Skin of body (tissue), 2 donors: ENCODE data around the gene PXDC1. TPM values are rescaled to one million over a fixed set of nuclear protein-coding genes. Genes with fewer than 3 reads are reported as not detected.
"Not testable (repeated sequence)": the region's sequence is repeated elsewhere in the genome, so short reads cannot be mapped to it uniquely, and the experiment has no call there.

ENCODE experiments used
- DNase-seq: peaks from one replicate; lab custom pipeline; 2025; lab: John Stamatoyannopoulos, UW
- total RNA-seq: library from RNA; depleted of rRNA; stranded (reverse); fragments of >200 nt; gene quantifications from one replicate; pipeline ENCODE4 v1.2.3, GENCODE V29; 2014

The PXDC1 gene
- total RNA-seq, 1 donor from 2014 or later: 27.3 TPM

DNA sequence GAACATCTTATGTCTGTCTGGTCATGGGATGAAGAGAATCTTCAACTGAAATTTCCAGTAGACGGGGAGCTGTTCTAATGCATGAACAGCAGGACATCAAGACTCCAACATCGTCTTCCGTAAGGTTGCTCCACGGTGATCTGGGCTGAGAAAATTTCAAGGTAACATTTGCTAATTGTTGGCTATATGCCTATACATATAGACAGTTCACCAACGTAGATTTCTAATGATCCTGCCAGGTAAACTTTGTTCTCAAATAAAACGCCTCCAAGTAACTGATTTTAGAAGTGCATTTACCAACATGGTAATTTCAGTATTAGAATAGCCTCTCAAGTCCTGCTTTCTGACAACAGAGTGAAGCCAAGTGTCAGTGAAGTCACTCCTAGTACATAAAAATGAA is 11.3 kb upstream of the PXDC1 start:
- no peak for DNase-seq

DNA sequence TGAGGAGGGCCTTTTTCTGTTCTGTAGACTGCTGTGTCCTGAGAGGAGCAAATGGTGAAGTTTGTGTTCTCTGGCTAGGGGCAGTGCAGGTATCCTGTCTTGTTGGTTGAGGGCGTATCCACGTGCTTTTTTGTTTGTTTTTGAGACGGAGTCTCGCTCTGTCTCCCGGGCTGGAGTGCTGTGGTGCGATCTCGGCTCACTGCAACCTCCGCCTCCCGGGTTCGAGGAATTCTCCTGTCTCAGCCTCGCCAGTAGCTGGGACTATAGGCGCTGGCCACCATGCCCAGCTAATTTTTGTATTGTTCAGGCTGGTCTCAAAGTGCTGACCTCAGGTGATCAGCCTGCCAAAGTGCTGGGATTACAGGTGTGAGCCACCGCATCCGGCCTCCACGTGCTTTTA is 10.8 kb upstream of the PXDC1 start:
- no peak for DNase-seq

DNA sequence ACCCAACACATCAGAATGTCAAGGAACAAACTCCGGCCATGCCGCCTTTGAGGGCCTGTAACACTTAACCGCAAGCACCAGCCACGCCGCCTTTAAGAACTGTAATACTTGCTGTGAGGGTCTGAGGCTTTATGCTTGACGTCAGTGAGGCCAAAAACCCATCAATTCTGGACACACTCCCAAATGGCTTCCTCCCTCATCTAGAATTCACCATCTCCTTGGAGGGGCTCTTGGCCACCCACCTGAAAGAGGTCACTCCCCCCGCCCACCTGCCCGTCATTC is 10.4 kb upstream of the PXDC1 start:
- DNase-seq: no peak

DNA sequence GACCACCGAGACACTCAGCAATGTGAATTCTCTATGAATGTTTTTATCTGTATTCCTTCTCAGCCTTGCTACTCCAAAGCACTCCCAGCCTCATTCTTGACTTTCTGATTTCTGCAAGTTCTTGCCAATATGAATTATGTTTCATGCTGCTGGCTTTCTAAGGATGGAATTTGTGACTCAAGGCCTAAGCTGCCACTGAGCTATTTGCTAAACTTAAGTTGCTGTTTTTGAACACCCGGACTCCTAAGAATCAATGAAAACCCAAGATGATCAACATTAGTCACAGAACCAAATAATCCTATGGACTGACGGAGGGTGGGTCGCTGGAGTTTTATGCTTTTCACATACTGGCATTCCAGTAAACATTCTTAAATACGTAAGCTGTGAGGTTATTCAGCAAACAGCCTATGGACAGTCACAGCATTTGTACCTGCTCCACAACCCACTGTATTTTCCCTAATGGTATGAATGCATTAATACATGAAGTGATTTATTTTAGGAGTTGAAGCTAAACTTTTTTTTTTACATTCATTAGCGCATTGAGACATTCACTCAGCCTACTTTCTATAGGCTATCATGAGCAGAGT is 8.2 kb upstream of the PXDC1 start:
- DNase-seq: peak; percentile 91

DNA sequence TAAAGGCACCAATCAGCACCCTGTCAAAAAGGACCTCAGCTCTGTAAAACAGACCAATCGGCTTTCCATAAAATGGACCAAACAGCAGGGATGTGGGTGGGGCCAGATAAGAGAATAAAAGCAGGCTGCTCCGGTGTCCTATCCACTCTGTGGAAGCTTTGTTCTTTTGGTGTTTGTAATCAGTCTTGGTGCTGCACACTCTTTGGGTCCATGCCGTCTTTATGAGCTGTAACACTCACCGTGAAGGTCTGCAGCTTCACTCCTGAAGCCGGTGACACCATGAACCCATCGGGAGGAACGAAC is 7.3 kb upstream of the PXDC1 start:
- no peak for DNase-seq

DNA sequence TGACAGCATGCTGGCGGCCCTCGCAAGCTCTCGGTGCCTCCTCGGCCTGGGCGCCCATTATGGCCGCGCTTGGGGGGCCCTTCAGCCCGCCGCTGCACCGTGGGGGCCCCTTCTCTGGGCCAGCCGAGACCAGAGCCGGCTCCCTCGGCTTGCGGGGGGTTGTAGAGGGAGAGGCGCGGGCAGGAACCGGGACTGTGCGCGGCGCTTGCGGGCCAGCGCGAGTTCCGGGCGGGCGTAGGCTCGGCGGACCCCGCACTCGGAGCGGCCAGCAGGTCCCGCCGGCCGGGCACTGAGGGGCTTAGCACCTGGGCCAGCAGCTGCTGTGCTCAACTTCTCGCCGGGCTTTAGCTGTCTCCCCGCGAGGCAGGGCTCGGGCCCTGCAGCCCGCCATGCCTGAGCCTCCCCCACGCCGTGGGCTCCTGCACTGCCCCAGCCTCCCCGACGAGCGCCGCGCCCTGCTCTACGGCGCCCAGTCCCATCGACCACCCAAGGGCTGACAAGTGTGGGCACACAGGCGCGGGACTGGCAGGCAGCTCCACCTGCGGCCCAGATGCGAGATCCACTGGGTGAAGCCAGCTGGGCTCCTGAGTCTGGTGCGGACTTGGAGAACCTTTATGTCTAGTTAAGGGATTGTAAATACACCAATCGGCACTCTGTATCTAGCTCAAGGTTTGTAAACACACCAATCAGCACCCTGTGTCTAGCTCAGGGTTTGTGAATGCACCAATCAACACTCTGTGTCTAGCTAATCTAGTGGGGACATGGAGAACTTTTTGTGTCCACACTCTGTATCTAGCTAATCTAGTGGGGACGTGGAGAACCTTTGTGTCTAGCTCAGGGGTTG is 6.7 kb upstream of the PXDC1 start:
- DNase-seq: not testable (repeated sequence)

DNA sequence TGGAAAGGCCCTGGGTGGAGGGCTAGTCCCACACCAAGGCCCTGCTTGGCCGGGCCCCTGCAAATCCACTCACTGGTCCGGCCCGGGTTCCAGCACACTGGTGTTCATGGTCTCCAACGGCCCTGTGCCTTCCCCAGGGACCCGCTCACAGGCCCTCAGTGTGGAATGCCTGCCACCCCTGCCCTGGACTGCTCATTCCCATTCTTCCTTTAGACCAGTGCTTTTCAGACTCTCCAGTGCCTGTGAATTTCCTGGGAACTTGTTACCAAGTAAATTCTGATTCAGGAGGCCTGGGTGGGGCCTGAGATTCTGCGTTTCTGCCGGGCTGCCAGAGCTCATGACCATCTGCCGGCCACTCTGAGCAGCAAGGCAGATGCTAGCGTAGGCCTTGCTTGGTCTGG is 5.7 kb upstream of the PXDC1 start:
- DNase-seq: no peak

DNA sequence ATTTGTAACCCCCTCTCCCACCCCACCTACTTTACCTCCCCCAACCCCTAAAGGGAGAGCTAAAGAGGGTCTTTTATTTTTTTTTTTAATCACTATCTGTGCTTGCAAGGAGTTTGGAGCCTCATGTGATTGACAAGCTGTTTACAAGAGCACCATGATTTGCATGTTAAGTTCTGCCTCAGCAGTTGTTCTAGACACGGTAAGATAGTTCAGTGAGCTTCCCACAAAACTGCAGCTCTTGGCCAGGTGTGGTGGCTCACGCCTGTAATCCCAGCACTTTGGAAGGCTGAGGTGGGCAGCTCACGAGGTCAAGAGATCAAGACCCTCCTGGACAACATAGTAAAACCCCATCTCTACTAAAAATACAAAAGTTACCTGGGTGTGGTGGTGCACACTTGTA is 5.0 kb upstream of the PXDC1 start:
- no peak for DNase-seq

DNA sequence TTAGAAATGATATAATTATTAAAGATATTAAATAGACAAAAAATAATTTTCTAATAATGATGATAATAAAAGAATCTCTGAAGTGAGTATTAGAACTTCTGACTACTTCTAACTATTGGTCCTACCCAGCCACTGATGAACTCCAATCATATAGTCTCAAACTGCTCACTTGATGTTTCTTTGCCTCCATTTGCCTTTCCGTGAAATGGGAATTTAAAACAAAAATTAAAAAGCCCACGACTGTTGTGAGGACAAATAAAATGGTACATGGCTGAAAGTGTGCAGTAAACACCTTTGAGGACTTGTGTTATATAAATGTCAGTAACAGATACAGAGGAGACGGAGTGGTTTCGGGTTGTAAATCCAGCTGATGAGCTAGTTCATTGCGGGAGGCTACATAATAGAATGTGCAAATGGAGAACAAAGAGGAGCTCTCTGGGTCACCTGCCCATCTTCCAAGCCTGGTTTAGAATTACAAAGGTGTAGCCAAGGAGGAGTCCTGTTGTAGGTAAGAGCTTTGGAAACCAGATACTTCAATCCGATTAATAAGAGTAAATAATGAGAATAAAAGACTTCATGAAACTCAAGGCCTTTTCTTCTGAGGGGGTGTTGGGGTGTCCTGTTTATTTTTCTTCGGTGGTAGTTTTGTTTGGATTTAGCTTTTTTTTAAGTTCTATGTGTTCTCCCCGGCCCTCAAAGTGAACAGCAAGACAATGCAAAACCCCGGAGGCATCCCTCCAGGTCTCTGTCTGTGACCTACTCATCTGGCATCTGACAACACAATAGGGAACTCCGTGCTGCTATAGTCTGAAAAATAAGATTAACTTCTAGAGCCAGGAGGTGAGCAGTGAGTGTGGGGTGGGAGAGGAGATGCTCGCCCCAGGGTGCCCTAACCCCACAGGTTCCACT is 4.4 kb upstream of the PXDC1 start:
- DNase-seq: no peak

DNA sequence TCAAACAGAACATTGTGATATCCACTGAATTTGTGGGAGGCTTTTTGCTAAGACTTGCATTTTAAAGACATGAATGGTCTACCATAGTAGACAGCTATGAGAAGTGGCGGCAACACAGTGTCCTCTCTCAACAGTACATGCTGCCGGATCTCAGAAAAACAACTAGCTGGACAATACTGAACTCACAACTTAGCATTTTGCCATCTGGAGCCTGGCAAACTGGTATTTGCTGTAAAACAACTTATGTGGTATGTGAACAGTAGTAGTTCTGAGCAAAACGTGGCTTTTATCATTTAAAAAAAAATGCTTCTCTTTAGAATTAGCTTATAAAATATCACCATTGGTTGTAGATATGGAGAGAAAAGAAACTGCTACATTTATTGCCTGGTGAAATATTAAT is 3.3 kb upstream of the PXDC1 start:
- DNase-seq: no peak

DNA sequence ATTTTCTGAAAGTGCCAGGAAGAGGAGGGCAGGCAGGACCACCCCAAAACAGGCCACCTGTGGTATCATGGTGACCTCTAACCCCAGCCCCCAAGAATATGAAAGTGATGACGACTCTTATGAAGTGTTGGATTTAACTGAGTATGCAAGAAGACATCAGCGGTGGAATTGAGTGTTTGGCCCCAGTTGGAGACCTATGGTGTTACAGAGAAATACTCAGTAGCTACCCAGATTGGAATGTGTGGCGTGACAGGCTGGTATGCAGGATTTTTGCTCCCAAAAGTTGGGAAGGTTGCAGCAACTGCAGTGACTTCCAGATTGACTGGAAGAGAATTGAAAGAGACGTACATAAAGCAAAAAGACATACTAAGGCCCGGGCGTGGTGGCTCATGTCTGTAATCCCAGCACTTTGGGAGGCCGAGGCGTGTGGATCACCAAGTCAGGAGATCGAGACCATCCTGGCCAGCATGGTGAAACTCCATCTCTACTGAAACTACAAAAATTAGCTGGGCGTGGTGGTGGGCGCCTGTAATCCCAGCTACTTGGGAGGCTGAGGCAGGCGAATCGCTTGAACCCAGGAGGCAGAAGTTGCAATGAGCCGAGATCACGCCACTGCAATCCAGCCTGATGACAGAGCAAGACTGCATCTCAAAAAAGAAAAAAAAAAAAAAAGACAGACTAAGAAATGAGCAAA is 2.7 kb upstream of the PXDC1 start:
- DNase-seq: not testable (repeated sequence)

DNA sequence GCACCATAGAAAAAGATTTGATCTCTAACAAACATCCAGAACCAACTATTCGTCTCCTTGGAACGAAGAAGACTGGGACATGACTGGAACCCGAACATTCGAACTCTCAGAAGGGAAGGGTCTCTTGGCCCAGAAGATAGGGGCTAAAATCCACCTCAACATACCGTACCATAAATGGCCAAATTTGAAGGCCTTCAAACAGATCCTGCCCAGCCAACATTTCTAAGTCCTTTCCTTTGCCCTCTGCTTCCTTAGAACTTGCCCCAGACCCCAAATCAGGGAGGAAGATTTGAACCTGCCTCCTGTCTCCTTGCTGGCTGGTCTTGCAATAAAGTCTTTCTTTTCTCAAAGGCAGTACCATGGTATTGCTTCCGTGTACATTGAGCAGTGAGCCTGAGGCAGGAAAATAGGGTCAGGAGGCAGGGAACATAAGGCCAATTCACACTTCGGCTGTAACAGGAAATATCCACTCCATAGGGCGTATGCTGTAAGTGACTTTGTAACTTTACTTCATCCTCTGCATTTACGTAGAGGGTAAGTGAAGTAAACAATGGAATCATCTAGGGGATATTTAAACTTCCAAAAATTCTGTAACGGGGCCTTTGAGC is 1.8 kb upstream of the PXDC1 start:
- peak; percentile 43 for DNase-seq

DNA sequence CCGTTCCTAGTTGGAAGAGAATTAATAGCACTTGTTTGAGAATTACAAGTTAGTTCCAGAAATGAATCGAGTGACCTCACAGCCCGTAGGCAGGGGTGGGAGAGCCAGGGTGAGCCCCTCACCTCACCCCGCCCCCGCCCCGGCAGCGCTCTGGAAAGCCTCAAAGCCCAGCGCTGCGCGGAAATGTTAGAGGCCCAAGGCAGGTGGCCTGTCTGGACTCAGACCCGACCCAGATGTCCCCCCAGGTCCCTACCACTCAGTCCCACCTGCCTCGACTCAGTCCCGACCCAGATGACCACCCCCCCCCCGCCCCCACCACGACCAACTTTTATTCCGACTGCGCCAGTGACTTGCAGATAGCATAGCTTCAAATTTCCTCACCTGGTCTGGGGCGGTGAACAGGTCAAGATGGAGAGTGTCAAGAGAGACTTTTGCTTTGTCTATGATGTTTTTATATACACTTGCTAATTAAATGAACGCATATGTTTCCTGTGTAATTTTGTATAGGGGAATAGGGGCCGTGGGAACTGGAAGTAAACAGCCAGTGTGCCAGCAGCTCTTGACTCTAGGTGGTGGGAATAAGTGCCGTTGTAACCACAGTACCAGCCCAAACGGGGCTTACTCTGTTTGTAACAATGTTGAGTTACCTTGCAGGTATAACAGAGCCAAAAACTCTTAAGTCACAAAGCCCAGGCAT is 1.2 kb upstream of the PXDC1 start:
- DNase-seq: peak; percentile 54

DNA sequence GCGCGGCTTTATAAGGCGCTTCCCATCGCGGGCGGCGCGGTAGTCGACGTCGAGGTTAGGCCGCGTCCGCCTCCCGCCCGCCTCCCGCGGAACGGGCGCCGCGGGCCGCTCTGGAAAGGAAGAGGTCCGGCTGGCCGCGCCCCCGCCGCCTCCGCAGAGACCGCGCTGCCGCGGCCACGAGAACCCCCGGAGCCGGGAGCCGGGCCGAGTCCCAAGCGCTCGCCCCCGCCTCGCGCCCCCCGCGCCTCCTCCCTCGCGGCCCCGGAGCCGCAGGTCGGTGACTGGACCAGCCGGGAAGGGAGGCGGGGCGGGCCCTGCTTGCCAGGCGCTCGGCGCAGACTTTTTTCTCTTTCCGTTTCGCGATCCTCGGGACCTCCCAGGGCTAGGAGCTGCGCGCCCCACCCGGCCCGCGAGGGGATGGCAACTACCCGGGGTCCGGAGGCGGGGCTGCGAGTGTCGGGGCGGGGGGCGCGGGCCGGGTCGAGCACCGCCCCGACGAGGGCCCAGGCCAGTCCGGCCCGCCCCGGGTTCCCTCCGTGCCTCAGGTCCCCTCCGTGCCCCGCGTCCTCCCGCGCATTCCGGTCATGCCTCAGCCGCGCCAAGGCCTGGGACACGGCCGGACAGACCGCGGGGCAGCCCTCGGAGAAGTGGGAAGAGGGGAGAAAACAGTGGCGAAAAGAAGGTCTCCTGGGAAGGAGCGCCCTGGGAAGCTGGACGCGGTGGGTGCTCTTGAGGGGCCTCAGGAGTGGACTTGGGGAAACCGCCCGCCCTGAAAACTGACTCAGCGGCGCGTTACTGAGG is 417 bp upstream of the PXDC1 start:
- peak; percentile 84 for DNase-seq

DNA sequence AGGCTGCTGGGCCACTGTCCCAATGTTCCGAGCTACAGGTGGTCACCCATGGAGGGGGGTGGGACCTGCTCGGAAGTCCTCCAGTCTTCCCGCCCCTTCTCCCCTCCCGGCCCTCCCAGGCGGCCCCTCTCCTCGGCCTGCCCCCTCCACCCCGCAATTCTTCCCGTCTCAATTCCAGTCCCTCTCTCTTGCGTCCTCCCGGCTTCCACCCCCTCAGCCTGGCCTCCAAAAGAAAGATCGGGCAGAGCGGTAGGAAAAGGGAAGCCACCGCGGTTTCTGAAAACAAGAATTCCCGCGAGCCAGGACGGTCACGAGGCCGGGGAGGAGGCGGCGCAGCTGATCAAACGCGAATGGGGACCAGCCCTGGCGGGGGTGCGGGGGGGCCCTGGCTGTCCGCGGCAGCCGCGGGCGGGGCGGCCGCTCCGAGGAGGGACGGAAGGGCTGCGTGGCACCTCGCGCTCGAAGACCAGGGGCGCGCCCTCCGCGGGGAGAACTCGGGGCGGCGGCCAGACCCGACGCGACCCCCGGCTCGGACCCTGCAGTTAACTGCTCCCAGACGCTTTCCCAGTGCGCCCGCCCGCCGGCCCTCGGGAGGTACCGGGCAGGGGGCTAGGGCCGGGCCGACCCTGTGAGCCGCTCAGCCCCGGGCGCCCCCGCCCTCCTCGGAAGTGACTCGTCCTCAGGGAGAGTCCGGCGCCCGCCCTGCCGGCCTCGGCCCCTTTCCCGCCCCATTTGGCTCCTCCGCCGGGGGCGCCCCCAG is 1.0 kb downstream of the PXDC1 start:
- DNase-seq: peak; percentile 75

DNA sequence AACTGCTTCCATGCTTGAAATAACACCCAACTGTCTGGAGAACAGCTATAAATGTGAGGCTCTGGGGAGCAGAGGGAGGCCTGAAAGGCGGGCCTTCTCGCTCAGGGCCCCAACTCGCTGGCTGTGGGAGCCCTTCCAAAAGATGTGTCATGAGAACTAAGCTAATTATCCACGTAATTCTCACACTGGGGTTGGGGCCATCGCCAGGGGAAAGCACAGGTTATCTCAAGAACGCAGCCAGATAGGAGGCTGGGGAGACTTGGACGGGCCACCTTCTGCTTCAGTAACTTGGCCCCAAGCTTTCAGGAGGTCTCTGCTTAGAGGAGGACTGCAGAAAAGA is 1.6 kb downstream of the PXDC1 start:
- peak; percentile 74 for DNase-seq

DNA sequence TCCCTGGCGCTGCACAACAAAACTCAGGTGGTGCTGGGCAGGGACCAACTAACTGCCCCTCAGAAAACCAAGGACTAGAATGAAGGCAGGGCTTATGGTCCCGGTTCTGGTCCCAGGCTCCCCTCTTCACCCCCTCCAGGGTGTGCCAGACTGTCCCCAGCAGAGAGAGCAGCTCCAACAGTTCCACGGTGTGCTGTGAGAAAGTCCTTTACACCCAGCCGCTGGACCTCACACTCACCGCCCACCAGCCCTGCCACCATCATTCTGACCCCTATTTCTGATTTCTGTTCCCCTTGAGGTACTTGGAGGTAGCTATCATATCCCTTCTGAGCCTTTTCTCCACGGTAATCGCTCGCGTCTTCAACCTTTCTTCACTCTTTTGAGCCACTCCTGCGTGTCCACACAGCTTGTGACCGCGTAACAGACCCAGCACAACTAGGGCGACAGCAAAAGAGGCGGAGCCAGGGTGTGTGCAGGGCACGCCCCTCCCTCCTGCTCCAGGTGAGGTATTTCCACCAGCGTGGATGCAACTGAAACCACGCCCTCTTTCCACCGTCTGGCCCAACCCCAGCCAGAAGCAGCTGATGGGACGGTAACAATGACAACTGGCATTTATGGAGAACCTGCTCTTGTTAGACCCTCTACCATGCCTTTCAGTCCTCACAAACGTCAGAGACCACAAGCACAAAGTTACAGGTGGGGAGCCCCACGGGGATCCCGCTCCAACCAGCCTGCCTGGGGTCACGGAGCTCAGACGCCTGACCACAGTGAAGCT is 2.3 kb downstream of the PXDC1 start:
- DNase-seq: no peak

DNA sequence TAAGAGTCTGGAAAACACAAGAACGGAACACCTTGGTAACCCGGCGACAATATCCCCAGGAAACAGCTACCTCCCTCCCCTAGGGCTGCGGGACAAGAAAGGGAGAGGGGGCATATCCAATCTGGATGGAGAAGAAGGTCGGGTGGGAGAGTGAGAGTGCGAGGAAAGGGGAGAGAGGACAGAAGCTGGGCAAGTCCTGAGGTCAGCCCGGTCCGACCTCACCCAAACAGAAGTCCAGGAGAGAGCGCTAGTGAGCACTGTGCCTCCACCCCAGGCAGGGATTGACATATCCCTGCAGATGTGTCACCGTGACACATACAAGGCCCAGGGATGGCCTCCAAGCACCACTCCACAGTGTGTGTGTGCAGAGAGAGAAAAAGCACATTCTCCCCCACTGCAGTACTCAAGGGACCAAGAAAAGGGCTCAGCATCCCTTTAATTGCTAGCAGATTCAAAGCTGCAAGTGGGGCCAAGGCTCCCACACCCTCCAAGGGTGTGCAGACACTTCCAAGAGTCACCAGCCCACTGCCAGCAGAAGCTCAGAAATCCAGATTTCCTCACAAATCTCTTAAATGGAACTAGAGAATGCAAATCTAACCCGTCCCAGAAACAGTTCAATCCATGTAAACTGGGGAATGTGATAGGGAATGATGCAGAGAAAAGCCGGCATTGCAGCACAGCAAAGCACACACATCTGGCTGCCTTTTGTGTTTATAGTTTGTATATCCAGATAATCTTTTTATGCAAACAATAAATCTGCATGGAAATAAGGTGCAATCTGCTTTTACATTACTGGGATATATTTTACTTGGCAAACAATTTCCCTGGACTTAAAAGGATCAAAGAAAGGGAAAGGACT is 3.1 kb downstream of the PXDC1 start:
- peak; percentile 94 for DNase-seq
